RWPE2 (cell line): Measurements from ENCODE around the gene FRMD4B.

Source experiments
- ATAC-seq: fragments of 200-7000 bp; cut with Tn5 transposase; 3 replicates; pipeline ENCODE4 v1.9.1; 2021; ENCODE audit warnings: low read depth
- DNase-seq: peaks from one replicate; pipeline ENCODE4 v3.0.0-alpha.2; 2020; ENCODE audit warnings: low spot score
- H3K27ac ChIP-seq: fragments of 450-650 bp; 2 replicates; pipeline ENCODE4 v1.5.1; 2017; ENCODE audit warnings: mild to moderate bottlenecking; ENCODE audit not compliant: poor library complexity, severe bottlenecking
- H3K27me3 ChIP-seq: fragments of 250-450 bp; sonication (Bioruptor Pico); 2 replicates; pipeline ENCODE4 v1.5.1; 2021; ENCODE audit warnings: mild to moderate bottlenecking, moderate library complexity; ENCODE audit not compliant: insufficient read depth, poor library complexity, severe bottlenecking
- H3K36me3 ChIP-seq: fragments of 250-450 bp; sonication (Bioruptor Pico); 2 replicates; pipeline ENCODE4 v1.5.1; 2020; ENCODE audit warnings: low read depth, mild to moderate bottlenecking, moderate library complexity
- H3K4me1 ChIP-seq: fragments of 250-450 bp; sonication (Bioruptor Pico); 2 replicates; pipeline ENCODE4 v1.5.1; 2021; ENCODE audit warnings: mild to moderate bottlenecking, moderate library complexity; ENCODE audit not compliant: insufficient read depth, poor library complexity, severe bottlenecking
- H3K4me3 ChIP-seq: fragments of 250-450 bp; sonication (Bioruptor Pico); 2 replicates; pipeline ENCODE4 v1.5.1; 2021; ENCODE audit warnings: mild to moderate bottlenecking, moderate library complexity; ENCODE audit not compliant: severe bottlenecking
- H3K9me3 ChIP-seq: fragments of 250-450 bp; sonication (Bioruptor Pico); 2 replicates; pipeline ENCODE4 v1.5.1; 2021; ENCODE audit warnings: mild to moderate bottlenecking, moderate library complexity; ENCODE audit not compliant: severe bottlenecking
- TF ChIP-seq, protein P1 (sequence below): fragments of 450-650 bp; IDR thresholded peaks from one replicate; pipeline ENCODE4 v1.5.1; 2017; ENCODE audit warnings: mild to moderate bottlenecking, moderate library complexity; ENCODE audit not compliant: poor library complexity, severe bottlenecking

Gene FRMD4B

DNA sequence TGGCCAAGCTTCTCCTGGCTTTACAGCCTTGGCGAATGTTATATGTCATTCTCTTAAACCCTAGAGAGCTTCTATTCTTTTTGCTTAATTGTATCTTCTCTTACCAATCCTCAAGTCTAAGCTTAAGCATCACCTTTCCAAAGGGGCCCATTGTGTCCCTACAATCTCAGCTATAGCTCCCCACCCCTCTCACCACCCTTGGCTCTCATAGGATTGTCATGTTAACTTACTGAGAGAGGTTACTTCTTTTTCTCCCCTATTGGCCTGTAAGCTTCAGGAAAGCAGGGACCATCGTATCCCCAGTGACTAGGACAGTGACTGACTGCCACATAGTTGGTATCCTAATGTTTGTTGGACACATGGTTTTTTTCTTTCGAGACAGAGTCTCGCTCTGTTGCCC, 220.1 kb downstream of the FRMD4B start:
- Histone ChIP-seq H3K4me1 (no peaks in the 10 kb centered on the region), H3K4me3 (no peak overlapping the region), H3K9me3 (no peaks in the 10 kb centered on the region), H3K27me3 (no peaks in the 10 kb centered on the region), H3K36me3 (peaks cover 21% of the 10 kb centered on the region), H3K27ac (no peak overlapping the region)
- no peak for ATAC-seq
- no peak for DNase-seq
- TF ChIP-seq, protein P1, sequence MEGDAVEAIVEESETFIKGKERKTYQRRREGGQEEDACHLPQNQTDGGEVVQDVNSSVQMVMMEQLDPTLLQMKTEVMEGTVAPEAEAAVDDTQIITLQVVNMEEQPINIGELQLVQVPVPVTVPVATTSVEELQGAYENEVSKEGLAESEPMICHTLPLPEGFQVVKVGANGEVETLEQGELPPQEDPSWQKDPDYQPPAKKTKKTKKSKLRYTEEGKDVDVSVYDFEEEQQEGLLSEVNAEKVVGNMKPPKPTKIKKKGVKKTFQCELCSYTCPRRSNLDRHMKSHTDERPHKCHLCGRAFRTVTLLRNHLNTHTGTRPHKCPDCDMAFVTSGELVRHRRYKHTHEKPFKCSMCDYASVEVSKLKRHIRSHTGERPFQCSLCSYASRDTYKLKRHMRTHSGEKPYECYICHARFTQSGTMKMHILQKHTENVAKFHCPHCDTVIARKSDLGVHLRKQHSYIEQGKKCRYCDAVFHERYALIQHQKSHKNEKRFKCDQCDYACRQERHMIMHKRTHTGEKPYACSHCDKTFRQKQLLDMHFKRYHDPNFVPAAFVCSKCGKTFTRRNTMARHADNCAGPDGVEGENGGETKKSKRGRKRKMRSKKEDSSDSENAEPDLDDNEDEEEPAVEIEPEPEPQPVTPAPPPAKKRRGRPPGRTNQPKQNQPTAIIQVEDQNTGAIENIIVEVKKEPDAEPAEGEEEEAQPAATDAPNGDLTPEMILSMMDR, result no peak

DNA sequence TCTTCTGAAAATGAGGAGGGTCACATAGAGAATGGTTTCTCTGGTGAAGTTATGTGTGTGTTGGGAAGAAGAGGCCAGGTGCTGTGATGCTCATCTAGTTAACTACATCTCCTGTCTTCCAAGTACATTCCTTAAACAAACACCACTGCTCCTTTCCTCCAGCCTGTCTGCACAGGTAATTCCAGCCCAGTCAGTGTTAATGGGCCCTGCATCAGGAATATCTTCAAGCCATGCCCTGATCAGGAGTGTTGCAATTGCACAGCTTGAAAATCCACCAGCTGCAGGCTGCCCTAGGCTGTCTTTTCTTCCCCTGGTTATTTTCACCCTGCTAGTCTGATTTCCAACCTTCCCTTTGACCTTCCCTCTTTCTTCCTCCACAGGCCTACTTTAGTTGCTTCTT, 221.6 kb downstream of the FRMD4B start:
- no peak overlapping the region for H3K4me3 ChIP-seq
- peaks cover 9% of the 10 kb centered on the region for H3K36me3 ChIP-seq
- H3K4me1 ChIP-seq, result no peaks in the 10 kb centered on the region
- ATAC-seq, result peak; percentile 30; the same call in 1 of the 3 replicates
- H3K9me3 ChIP-seq, result no peaks in the 10 kb centered on the region
- TF ChIP-seq, protein P1, result no peak
- H3K27ac ChIP-seq, result no peak overlapping the region
- no peak for DNase-seq
- no peaks in the 10 kb centered on the region for H3K27me3 ChIP-seq

DNA sequence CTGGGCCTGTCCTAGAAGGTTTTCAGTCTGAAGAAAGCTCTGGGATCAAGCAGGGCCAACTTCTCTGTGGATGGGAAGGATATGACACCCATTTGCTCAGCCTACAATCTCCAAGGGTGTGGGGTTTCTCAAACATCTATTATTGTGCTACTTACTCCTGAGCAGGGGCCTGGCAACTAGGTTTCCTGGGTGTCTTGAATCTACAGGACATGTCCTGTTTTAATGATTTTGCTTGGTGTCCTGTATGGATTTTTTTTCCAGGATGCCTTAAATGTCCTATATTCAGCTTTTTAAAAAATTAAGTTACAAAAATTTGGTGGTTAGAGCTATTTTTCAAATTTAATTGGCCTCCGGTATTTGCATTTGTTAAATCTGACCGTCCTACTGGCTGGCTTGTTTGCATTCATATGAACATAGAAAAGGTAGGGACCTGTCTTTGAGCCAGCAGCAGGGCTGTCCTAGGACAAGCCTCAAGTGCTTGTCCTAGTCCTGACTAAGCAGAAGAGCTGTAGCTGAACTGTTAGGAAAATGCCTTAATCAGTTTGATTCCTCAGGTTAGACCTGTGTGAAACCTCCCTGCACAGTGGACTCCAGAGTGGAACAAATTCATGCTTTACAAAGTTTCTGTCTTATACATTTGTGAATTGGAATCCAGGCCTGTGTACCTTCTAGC, 223.4 kb downstream of the FRMD4B start:
- Histone ChIP-seq H3K4me3 (no peak overlapping the region), H3K9me3 (no peaks in the 10 kb centered on the region), H3K27me3 (no peaks in the 10 kb centered on the region), H3K27ac (no peak overlapping the region), H3K36me3 (no peaks in the 10 kb centered on the region; the same call in 1 of the 2 replicates), H3K4me1 (no peaks in the 10 kb centered on the region)
- no peak for DNase-seq
- TF ChIP-seq, protein P1, result no peak
- ATAC-seq, result no peak

DNA sequence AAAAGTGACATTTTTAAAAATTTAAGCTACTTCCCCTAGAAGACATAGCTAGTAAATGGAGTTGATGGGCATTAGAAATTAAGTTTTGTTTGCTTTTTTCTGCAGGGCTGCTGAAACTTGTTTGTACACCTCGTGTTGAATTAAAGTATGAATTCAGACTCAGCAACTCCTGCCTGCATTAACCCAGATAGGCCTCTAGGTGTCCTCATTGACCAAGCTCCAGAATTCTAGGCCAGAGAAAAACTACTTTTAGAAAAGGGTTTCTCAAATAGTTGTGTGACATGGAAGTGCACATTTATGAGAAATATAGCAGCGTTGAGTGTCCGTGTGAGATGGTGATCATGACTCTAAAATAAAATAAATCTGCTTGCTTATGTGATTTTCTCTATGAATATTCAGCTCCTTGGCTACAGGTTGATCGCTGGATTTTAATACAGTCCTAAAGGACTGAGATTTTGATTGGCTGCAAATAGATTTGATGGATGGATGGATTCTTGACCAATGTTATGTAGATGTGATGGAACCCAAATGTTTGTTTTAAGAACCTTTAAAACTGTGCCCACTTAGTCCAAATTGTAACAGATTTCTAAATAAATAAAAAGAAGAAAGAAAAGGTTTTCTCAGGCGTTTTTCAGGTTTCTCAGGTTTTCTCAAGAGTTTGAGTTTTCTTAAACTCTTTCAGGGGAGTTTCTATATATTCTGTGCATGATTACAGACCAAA, 224.1 kb downstream of the FRMD4B start:
- H3K9me3 ChIP-seq, result no peaks in the 10 kb centered on the region
- no peaks in the 10 kb centered on the region for H3K27me3 ChIP-seq
- no peak for DNase-seq
- H3K4me3 ChIP-seq, result no peak overlapping the region
- H3K36me3 ChIP-seq, result no peaks in the 10 kb centered on the region; the same call in 1 of the 2 replicates
- H3K27ac ChIP-seq, result no peak overlapping the region
- ATAC-seq, result peak; percentile 45; the same call in 1 of the 3 replicates
- TF ChIP-seq, protein P1, result peak; percentile 96
- no peaks in the 10 kb centered on the region for H3K4me1 ChIP-seq

DNA sequence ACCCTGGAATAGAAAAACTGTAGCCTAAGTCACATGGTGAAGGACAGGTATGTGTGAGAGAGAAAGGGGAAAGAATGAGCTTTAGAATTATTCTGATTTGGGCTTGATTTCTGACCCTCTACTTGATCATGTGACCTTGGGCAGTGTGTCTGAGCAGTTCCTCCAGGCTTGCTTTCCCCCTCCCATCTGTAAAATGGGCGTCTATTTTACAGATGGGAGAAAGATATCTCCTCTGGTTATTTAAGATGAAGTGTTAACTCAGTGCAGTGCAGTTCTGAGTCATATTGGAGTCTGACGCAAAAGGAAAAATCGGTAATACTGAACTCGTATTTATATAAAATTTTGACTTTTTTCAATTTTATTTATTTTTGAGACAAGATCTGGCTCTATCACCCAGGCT, 225.4 kb downstream of the FRMD4B start:
- no peaks in the 10 kb centered on the region for H3K4me1 ChIP-seq
- no peak overlapping the region for H3K27ac ChIP-seq
- no peak overlapping the region for H3K4me3 ChIP-seq
- TF ChIP-seq, protein P1, result no peak
- ATAC-seq (no peak), DNase-seq (no peak)
- no peaks in the 10 kb centered on the region for H3K27me3 ChIP-seq
- no peaks in the 10 kb centered on the region for H3K9me3 ChIP-seq
- H3K36me3 ChIP-seq, result no peaks in the 10 kb centered on the region
